ENCODE results near the gene PCP2. TPM values are rescaled to one million over a fixed set of nuclear protein-coding genes. Genes with fewer than 3 reads are reported as not detected.

Gene PCP2
- total and polyA plus RNA-seq, 2 donors (not counting 1 experiment from before 2014, with no cell fraction given) = 6.5 to 9.3 TPM

GRCh38 chr19:7623725-7624603 lies 9.6 kb downstream of the PCP2 start:
- peaks cover 18% of the 10 kb centered on the region for H3K4me1 Mint-ChIP-seq
- Histone ChIP-seq H3K4me2 (replicated peaks; ENCODE audit: low read depth, low read length, poor library complexity, severe bottlenecking) (no peak overlapping the region), H3K4me3 (ENCODE audit: control extremely low read depth in 1 of 5, extremely low read depth in 1 of 5, insufficient read depth in 1 of 5, low read depth in 2 of 5, low read length in 4 of 5) (no peak overlapping the region), H3K79me2 (ENCODE audit: control insufficient read depth, insufficient read depth, low read length) (peaks cover 30% of the 10 kb centered on the region), H3K9ac (ENCODE audit: low read length) (no peak overlapping the region), H3K9me3 (ENCODE audit: control extremely low read depth in 1 of 3, control insufficient read depth in 2 of 3, insufficient read depth in 1 of 3, low read length in 2 of 3) (no peaks in the 10 kb centered on the region), H3K27me3 (replicated peaks in 1 of 4; ENCODE audit: control extremely low read depth in 1 of 4, control insufficient read depth in 3 of 4, insufficient read depth in 4 of 4, low read length in 3 of 4) (no peaks in the 10 kb centered on the region), H3K27ac (ENCODE audit: low read length in 2 of 2) (no peak overlapping the region), H2AFZ (ENCODE audit: insufficient read depth, low read depth, low read length, poor library complexity, severe bottlenecking) (no peak overlapping the region), H3K36me3 (replicated peaks in 1 of 2; ENCODE audit: control extremely low read depth in 1 of 2, control insufficient read depth in 1 of 2, extremely low read depth in 1 of 2, insufficient read depth in 2 of 2, low read length in 1 of 2) (peaks cover 5 to 83% of the 10 kb centered on the region in 2 experiments), H3K4me1 (ENCODE audit: control insufficient read depth in 2 of 2, insufficient read depth in 2 of 2, low read length in 2 of 2) (peaks cover 9 to 18% of the 10 kb centered on the region in 2 donors), H4K20me1 (ENCODE audit: control insufficient read depth, insufficient read depth, low read length, poor library complexity, severe bottlenecking) (peaks cover 41% of the 10 kb centered on the region)
- H3K27me3 Mint-ChIP-seq = no peaks in the 10 kb centered on the region
- DNase-seq (no peak), ATAC-seq (ENCODE audit: low read depth) (no peak)
- intact Hi-C loops (cut with micrococcal nuclease) = no loop called here
- no peak overlapping the region for H3K4me3 Mint-ChIP-seq
- ChIA-PET POLR2A (no interaction called here), CTCF (no interaction called here)
- TF ChIP-seq CTCF (IDR thresholded peaks at IDR 0.05) = no peak
- TF ChIP-seq EZH2 (IDR thresholded peaks at IDR 0.05; ENCODE audit: borderline replicate concordance, insufficient read depth, low read depth, low read length, poor library complexity, severe bottlenecking) = no peak
- 99% methylated on average over 39 of the region's 39 CpGs for WGBS (ENCODE audit: insufficient coverage)
- no peaks in the 10 kb centered on the region for H3K9me3 Mint-ChIP-seq (ENCODE audit: insufficient read depth)
- no peak overlapping the region for H3K27ac Mint-ChIP-seq
